HEK293T (cell line): ENCODE results near the gene NUDC.

ENCODE experiments used
- FOXA1 ChIP-seq: fragments of 450-650 bp; IDR thresholded peaks from 2 replicates; pipeline ENCODE4 v1.6.1; 2016; ENCODE audit warnings: mild to moderate bottlenecking
- FOXK2 ChIP-seq: fragments of 450-650 bp; IDR thresholded peaks from 2 replicates; pipeline ENCODE4 v1.6.1; 2016; ENCODE audit warnings: mild to moderate bottlenecking
- FOXM1 ChIP-seq: fragments of 450-650 bp; IDR thresholded peaks from 2 replicates; pipeline ENCODE4 v1.6.1; 2017; ENCODE audit warnings: mild to moderate bottlenecking, borderline replicate concordance
- SP1 ChIP-seq: fragments of 450-650 bp; IDR thresholded peaks from 2 replicates; pipeline ENCODE4 v1.6.1; 2017
- TARDBP ChIP-seq: fragments of 450-650 bp; IDR thresholded peaks from 2 replicates; pipeline ENCODE4 v1.6.1; 2016

- no peak for TF ChIP-seq TARDBP
- TF ChIP-seq FOXM1, result no peak
- no peak for TF ChIP-seq SP1
- TF ChIP-seq FOXA1, result no peak
- no peak for TF ChIP-seq FOXK2
Measured at GRCh38 chr1:26965628-26966027, 44.1 kb downstream of the NUDC start.
